Measurements from ENCODE around the gene BRAF. TPM values are rescaled to one million over a fixed set of nuclear protein-coding genes. Genes with fewer than 3 reads are reported as not detected.

BRAF gene
- polyA plus RNA-seq, 1 donor (not counting 4 experiments of a cell fraction or from before 2014, with no cell fraction given), result 12.4 TPM

Small RNA genes within 50 kb of the gene (small RNA-seq; reads per million reads assigned to genes)
- gene AC006006.1 (ENCODE audit: insufficient read length in 3 of 3, low read depth in 3 of 3, low replicate concordance in 1 of 3) (0 reads per million in 3 experiments), gene RNU6-85P (ENCODE audit: insufficient read length in 3 of 3, low read depth in 3 of 3, low replicate concordance in 1 of 3) (0 reads per million in 3 experiments)

Other genes with a start within 250 kb of the BRAF start
- 338 to 495 TPM (median 379 TPM) in 3 replicates for gene NDUFB2, start 228.2 kb downstream of the BRAF start, polyA plus RNA-seq
- 58.3 to 141 TPM (median 85.4 TPM) in 3 replicates for gene MRPS33, start 90.0 kb upstream of the BRAF start, polyA plus RNA-seq
- 0.01 TPM in 1 of 3 replicates, not detected in the others for gene TMEM178B, start 149.1 kb upstream of the BRAF start, polyA plus RNA-seq